Astrocyte (in vitro differentiated cells and primary cell): ENCODE data around the gene RNF217. TPM values are rescaled to one million over a fixed set of nuclear protein-coding genes. Genes with fewer than 3 reads are reported as not detected.

Experiments
- DNase-seq: peaks from one replicate; pipeline ENCODE4 v3.0.0-alpha.2; 2010; ENCODE audit warnings: low read depth
- FAIRE-seq: peaks from 2 replicates; lab custom pipeline; 2011; peaks lifted over from hg19 to GRCh38; lab: Jason Lieb, UNC
- H2AFZ ChIP-seq: 2 replicates; pipeline ENCODE4 v1.6.0; 2012; ENCODE audit warnings: low read depth, low read length, inconsistent platforms
- H3K27ac ChIP-seq: 2 replicates; pipeline ENCODE4 v1.5.1; 2011; ENCODE audit warnings: low read depth, low read length, inconsistent platforms
- H3K27me3 ChIP-seq: 2 replicates; pipeline ENCODE4 v1.6.0; 2011; ENCODE audit warnings: low read length, inconsistent platforms; ENCODE audit not compliant: insufficient read depth
- H3K36me3 ChIP-seq: 2 replicates; pipeline ENCODE4 v1.5.1; 2011; ENCODE audit warnings: low read length, inconsistent platforms; ENCODE audit not compliant: insufficient read depth
- H3K4me1 ChIP-seq: 2 replicates; pipeline ENCODE4 v1.5.1; 2011; ENCODE audit warnings: low read length, inconsistent platforms; ENCODE audit not compliant: insufficient read depth
- H3K4me2 ChIP-seq: 2 replicates; pipeline ENCODE4 v1.6.0; 2012; ENCODE audit warnings: low read length, inconsistent platforms
- H3K4me3 ChIP-seq: 2 replicates; pipeline ENCODE4 v1.5.1; 2011; ENCODE audit warnings: low read depth, mild to moderate bottlenecking, low read length, inconsistent platforms; ENCODE audit not compliant: insufficient read depth
- H3K79me2 ChIP-seq: 2 replicates; pipeline ENCODE4 v1.6.0; 2012; ENCODE audit warnings: mild to moderate bottlenecking, low read length, inconsistent platforms; ENCODE audit not compliant: insufficient read depth
- H3K9ac ChIP-seq: 2 replicates; pipeline ENCODE4 v1.6.0; 2012; ENCODE audit warnings: mild to moderate bottlenecking, low read length, inconsistent platforms
- H3K9me3 ChIP-seq: 2 replicates; pipeline ENCODE4 v1.5.1; 2012; ENCODE audit warnings: low read depth, mild to moderate bottlenecking, low read length, inconsistent platforms; ENCODE audit not compliant: insufficient read depth
- H4K20me1 ChIP-seq: 2 replicates; pipeline ENCODE4 v1.6.0; 2012; ENCODE audit warnings: low read length, inconsistent platforms; ENCODE audit not compliant: insufficient read depth
- H3K27ac Mint-ChIP-seq: one replicate; pipeline ENCODE4 v1.8.0; 2021; ENCODE audit warnings: mild to moderate bottlenecking, mixed read lengths; ENCODE audit not compliant: unreplicated experiment
- H3K27me3 Mint-ChIP-seq: one replicate; pipeline ENCODE4 v1.8.0; 2021; ENCODE audit warnings: low read depth, mixed read lengths; ENCODE audit not compliant: unreplicated experiment
- H3K36me3 Mint-ChIP-seq: one replicate; pipeline ENCODE4 v1.8.0; 2021; ENCODE audit warnings: low read depth, mixed read lengths; ENCODE audit not compliant: unreplicated experiment
- H3K4me1 Mint-ChIP-seq: one replicate; pipeline ENCODE4 v1.8.0; 2021; ENCODE audit warnings: low read depth, mixed read lengths; ENCODE audit not compliant: unreplicated experiment
- H3K4me3 Mint-ChIP-seq: one replicate; pipeline ENCODE4 v1.8.0; 2021; ENCODE audit warnings: mild to moderate bottlenecking, moderate library complexity, mixed read lengths; ENCODE audit not compliant: unreplicated experiment
- H3K9me3 Mint-ChIP-seq: one replicate; pipeline ENCODE4 v1.8.0; 2021; ENCODE audit warnings: mild to moderate bottlenecking, mixed read lengths; ENCODE audit not compliant: unreplicated experiment
- EZH2 ChIP-seq: IDR thresholded peaks from 2 replicates; pipeline ENCODE4 v1.6.1; 2012; ENCODE audit warnings: mild to moderate bottlenecking, low read length, inconsistent platforms; ENCODE audit not compliant: insufficient read depth
- total RNA-seq: library from RNA; stranded (reverse); gene quantifications from 2 replicates; pipeline ENCODE4 v1.2.1, GENCODE V29; 2021
- TF ChIP-seq, protein P1 (sequence below): IDR thresholded peaks from 2 replicates; pipeline ENCODE4 v1.5.1; 2011; ENCODE audit warnings: low read depth, mild to moderate bottlenecking, inconsistent platforms, low read length, moderate library complexity; ENCODE audit not compliant: insufficient read depth

The RNF217 gene
- total RNA-seq, 1 donor from 2014 or later = 49.4 TPM

GRCh38 chr6:125112934-125113333 is 150.7 kb downstream of the RNF217 start:
- no peaks in the 10 kb centered on the region for H3K36me3 ChIP-seq
- H3K27me3 ChIP-seq = no peaks in the 10 kb centered on the region
- no peak for FAIRE-seq

DNA sequence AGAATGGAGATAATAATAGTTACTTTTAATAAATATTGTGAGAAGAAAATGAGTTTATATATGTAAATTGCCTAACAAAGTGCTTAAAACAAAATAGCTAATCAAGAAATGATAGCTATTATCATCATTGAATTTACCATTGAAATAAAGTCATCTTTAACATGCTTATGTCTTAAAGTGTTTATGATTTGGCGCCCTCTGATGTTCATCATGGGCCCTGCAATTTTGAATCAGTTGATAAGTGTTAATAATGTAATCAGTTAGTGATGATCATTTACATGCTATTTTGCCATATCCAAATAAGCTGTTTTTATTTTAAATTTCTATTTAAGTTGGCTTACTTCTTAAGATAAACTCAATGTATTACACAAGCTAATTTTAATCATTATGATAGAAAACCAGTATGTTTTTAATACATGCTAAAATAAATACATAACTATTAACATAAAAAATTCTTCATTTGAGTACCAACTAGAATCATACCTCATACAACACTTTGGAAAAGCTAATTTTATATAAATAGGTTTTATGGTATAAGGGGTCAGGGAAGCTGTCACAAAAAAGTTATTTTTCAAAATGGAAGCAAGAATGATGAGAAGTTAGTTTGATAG is 152.1 kb downstream of the RNF217 start:
- no peak for FAIRE-seq
- no peaks in the 10 kb centered on the region for H3K79me2 ChIP-seq
- no peak for TF ChIP-seq EZH2
- TF ChIP-seq, protein P1, sequence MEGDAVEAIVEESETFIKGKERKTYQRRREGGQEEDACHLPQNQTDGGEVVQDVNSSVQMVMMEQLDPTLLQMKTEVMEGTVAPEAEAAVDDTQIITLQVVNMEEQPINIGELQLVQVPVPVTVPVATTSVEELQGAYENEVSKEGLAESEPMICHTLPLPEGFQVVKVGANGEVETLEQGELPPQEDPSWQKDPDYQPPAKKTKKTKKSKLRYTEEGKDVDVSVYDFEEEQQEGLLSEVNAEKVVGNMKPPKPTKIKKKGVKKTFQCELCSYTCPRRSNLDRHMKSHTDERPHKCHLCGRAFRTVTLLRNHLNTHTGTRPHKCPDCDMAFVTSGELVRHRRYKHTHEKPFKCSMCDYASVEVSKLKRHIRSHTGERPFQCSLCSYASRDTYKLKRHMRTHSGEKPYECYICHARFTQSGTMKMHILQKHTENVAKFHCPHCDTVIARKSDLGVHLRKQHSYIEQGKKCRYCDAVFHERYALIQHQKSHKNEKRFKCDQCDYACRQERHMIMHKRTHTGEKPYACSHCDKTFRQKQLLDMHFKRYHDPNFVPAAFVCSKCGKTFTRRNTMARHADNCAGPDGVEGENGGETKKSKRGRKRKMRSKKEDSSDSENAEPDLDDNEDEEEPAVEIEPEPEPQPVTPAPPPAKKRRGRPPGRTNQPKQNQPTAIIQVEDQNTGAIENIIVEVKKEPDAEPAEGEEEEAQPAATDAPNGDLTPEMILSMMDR = peak; percentile 78

More at GRCh38 chr6:125112934-125113333, 150.7 kb downstream of the RNF217 start:
- Mint-ChIP-seq H3K4me1 (no peaks in the 10 kb centered on the region), H3K27me3 (no peaks in the 10 kb centered on the region), H3K9me3 (peaks cover 37% of the 10 kb centered on the region), H3K36me3 (peaks cover 12% of the 10 kb centered on the region), H3K27ac (no peak overlapping the region), H3K4me3 (no peak overlapping the region)
- Histone ChIP-seq H3K4me2 (no peak overlapping the region), H3K27ac (no peak overlapping the region), H3K4me1 (no peaks in the 10 kb centered on the region), H3K9ac (no peak overlapping the region), H4K20me1 (no peaks in the 10 kb centered on the region), H3K4me3 (no peak overlapping the region), H3K79me2 (no peaks in the 10 kb centered on the region), H2AFZ (no peak overlapping the region), H3K9me3 (peaks cover 13% of the 10 kb centered on the region)
- DNase-seq = no peak
- no peak for TF ChIP-seq EZH2

DNA sequence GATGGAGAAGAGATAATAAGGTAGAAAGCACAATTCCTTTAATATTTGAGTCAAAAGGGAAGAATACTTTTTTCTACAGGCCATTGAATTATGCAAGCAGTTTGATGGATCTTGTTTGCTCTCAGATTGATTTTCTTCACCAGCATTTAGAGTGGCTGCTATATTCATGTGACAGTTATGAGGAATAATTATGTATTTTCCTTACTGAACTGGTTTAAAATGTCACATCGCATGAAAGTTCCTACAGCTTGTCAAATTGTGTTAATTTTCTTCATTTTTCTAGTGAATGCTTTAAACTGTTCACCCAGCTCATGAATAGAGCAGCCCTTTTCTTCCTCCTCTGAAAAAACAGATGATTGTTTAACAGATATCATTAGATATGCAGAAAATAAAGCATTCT is 153.9 kb downstream of the RNF217 start:
- H3K27ac Mint-ChIP-seq = no peak overlapping the region
- Histone ChIP-seq H3K9me3 (peaks cover 9% of the 10 kb centered on the region), H3K4me2 (no peak overlapping the region), H2AFZ (no peak overlapping the region), H4K20me1 (no peaks in the 10 kb centered on the region), H3K9ac (no peak overlapping the region), H3K4me3 (no peak overlapping the region), H3K27ac (no peak overlapping the region), H3K36me3 (no peaks in the 10 kb centered on the region), H3K79me2 (no peaks in the 10 kb centered on the region), H3K4me1 (no peaks in the 10 kb centered on the region), H3K27me3 (no peaks in the 10 kb centered on the region)
- peaks cover 2% of the 10 kb centered on the region for H3K4me1 Mint-ChIP-seq
- peaks cover 14% of the 10 kb centered on the region for H3K9me3 Mint-ChIP-seq
- peaks cover 4% of the 10 kb centered on the region for H3K36me3 Mint-ChIP-seq
- no peak overlapping the region for H3K4me3 Mint-ChIP-seq
- no peak for TF ChIP-seq EZH2
- DNase-seq (no peak), FAIRE-seq (no peak)
- no peaks in the 10 kb centered on the region for H3K27me3 Mint-ChIP-seq

More for the DNA sequence above, 152.1 kb downstream of the RNF217 start:
- no peak overlapping the region for H3K27ac ChIP-seq
- H3K27ac Mint-ChIP-seq = no peak overlapping the region
- peaks cover 26% of the 10 kb centered on the region for H3K9me3 Mint-ChIP-seq
- H3K27me3 Mint-ChIP-seq = no peaks in the 10 kb centered on the region
- H4K20me1 ChIP-seq = no peaks in the 10 kb centered on the region
- H3K9me3 ChIP-seq = peaks cover 13% of the 10 kb centered on the region
- H3K9ac ChIP-seq = no peak overlapping the region
- no peak for DNase-seq
- no peak overlapping the region for H3K4me3 Mint-ChIP-seq
- H2AFZ ChIP-seq = no peak overlapping the region
- H3K4me1 ChIP-seq = no peaks in the 10 kb centered on the region
- H3K4me2 ChIP-seq = no peak overlapping the region
- H3K27me3 ChIP-seq = no peaks in the 10 kb centered on the region
- H3K36me3 ChIP-seq = no peaks in the 10 kb centered on the region
- no peaks in the 10 kb centered on the region for H3K4me1 Mint-ChIP-seq
- H3K4me3 ChIP-seq = no peak overlapping the region
- H3K36me3 Mint-ChIP-seq = peaks cover 9% of the 10 kb centered on the region
